ENCODE data around the gene TMEM255A. TPM values are rescaled to one million over a fixed set of nuclear protein-coding genes. Genes with fewer than 3 reads are reported as not detected.

TMEM255A gene
- total and polyA plus RNA-seq, 3 donors from 2014 or later: 0.43 to 2.2 (median 0.87) TPM

DNA sequence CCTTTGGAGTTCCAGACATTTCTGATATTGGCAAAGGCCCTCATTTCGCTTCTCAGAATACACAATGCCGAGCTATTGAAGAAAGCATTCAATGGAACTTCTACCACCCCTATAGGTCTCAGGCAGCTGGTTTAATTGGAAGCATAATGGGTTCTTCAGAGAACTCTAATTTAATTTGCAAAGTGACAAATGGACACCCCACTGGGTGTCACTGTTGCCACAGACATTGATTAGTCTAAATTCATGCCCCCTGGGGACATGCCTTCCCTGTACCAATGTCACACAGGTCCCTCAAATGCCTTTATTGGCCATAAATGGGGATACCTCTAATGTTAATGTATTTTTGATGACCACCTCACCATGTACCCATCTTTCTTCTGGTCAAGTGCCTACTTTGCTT is 22.9 kb upstream of the TMEM255A start:
- TF ChIP-seq, protein P1, sequence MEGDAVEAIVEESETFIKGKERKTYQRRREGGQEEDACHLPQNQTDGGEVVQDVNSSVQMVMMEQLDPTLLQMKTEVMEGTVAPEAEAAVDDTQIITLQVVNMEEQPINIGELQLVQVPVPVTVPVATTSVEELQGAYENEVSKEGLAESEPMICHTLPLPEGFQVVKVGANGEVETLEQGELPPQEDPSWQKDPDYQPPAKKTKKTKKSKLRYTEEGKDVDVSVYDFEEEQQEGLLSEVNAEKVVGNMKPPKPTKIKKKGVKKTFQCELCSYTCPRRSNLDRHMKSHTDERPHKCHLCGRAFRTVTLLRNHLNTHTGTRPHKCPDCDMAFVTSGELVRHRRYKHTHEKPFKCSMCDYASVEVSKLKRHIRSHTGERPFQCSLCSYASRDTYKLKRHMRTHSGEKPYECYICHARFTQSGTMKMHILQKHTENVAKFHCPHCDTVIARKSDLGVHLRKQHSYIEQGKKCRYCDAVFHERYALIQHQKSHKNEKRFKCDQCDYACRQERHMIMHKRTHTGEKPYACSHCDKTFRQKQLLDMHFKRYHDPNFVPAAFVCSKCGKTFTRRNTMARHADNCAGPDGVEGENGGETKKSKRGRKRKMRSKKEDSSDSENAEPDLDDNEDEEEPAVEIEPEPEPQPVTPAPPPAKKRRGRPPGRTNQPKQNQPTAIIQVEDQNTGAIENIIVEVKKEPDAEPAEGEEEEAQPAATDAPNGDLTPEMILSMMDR (IDR thresholded peaks at IDR 0.05): no peak
- TF ChIP-seq POLR2A (IDR thresholded peaks at IDR 0.05): no peak
- no peak overlapping the region for H3K27ac ChIP-seq
- 82 to 83% methylated on average over 2 of the region's 2 CpGs for WGBS, 2 donors
- H3K4me3 ChIP-seq: no peak overlapping the region
- no peaks in the 10 kb centered on the region for H3K36me3 ChIP-seq (ENCODE audit: low read depth, missing control alignments)
- intact Hi-C loops (cut with DNase I; ENCODE audit: low total_unique reads): no loop called here
- no peak for DNase-seq
- no peaks in the 10 kb centered on the region for H3K27me3 ChIP-seq
- H3K4me1 ChIP-seq: no peaks in the 10 kb centered on the region
- no peaks in the 10 kb centered on the region for H3K9me3 ChIP-seq

DNA sequence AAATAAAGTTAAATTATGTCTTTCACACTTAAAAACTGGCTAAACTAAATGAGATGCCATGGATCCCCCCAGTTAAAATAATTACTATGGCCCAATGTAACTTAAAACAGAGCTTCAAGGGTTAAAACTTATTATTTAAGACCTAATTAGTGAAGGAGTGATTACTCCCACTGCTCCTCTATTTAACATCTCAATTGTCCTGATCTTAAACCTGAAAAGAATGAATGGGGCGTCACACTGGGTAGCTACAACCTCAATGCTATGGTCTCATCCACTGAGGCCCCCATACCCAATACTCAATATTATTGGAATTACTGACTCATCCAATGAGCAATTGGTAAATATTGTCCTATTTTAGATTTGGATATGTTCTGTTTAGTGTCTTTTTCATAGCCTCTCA is 21.1 kb upstream of the TMEM255A start:
- Histone ChIP-seq H3K9me3 (no peaks in the 10 kb centered on the region), H3K27ac (no peak overlapping the region), H3K36me3 (ENCODE audit: low read depth, missing control alignments) (no peaks in the 10 kb centered on the region), H3K27me3 (no peaks in the 10 kb centered on the region), H3K4me3 (no peak overlapping the region), H3K4me1 (no peaks in the 10 kb centered on the region)
- DNase-seq: no peak
- intact Hi-C loops (cut with DNase I; ENCODE audit: low total_unique reads): no loop called here
- TF ChIP-seq, protein P1 (IDR thresholded peaks at IDR 0.05): no peak
- TF ChIP-seq POLR2A (IDR thresholded peaks at IDR 0.05): no peak
- WGBS, 2 donors: 88 to 89% methylated on average over 1 of the region's 1 CpG

DNA sequence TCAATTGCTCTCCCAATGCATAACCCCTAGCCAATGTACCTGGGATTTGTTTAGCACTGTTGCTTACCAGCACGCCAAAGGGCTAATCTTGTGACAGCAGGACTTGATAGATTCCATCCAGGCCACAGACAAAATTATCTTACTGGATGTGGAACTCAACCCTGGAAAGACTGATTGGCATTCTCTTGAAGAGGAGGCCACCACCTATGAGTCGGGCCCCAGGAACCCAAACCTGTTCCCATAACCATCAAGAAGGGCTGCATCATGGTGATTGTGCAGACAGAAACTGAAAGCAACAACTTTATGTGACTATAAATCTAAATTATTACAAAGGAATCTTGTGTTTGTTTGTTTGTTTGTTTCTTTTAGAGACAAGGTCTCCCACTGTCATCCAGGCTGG is 19.9 kb upstream of the TMEM255A start:
- Histone ChIP-seq H3K36me3 (ENCODE audit: low read depth, missing control alignments) (no peaks in the 10 kb centered on the region), H3K27me3 (no peaks in the 10 kb centered on the region), H3K9me3 (no peaks in the 10 kb centered on the region), H3K4me3 (no peak overlapping the region), H3K4me1 (no peaks in the 10 kb centered on the region), H3K27ac (no peak overlapping the region)
- 89 to 90% methylated on average over 1 to 2 of the region's 2 CpGs for WGBS, 2 donors
- DNase-seq: no peak
- intact Hi-C loops (cut with DNase I; ENCODE audit: low total_unique reads): no loop called here
- TF ChIP-seq, protein P1 (IDR thresholded peaks at IDR 0.05): no peak
- TF ChIP-seq POLR2A (IDR thresholded peaks at IDR 0.05): no peak

DNA sequence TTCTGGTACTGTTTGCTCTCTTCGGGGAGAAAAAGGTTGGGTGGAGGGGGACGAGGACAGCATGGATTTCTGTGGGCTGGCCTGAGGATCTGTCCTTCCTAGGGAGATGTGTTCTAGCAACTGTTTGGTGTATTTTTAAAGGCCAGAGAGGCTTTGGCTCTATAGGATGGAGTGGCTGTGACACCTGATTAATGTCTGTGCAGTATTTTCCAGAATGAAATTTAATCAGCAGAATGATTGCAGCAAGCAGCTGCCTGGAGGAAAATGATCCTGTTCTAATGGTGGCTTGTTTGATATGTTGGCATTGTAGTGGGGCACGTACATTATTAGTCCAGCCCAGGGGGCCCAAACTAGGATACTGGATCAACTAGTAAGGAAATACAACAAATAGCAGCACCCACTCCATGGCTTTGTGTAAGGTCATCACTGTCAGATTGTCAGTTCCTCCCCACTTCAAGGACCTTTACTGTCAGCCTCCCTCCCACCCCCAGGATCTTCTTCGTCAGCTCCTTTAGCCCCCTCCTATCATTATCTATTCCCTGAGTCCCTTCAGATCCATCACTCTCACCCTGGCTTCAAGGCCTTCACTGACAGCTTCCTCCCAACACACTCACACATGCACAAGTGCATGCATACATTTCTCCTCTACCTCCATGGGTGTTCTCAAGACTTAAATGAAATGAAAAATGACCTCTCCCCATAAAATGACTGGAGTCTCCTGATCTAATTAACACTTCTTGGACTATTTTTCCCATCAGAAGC is 10.4 kb upstream of the TMEM255A start:
- Histone ChIP-seq H3K4me1 (no peaks in the 10 kb centered on the region), H3K4me3 (no peak overlapping the region), H3K27me3 (no peaks in the 10 kb centered on the region), H3K9me3 (no peaks in the 10 kb centered on the region), H3K27ac (no peak overlapping the region), H3K36me3 (ENCODE audit: low read depth, missing control alignments) (no peaks in the 10 kb centered on the region)
- TF ChIP-seq, protein P1 (IDR thresholded peaks at IDR 0.05): no peak
- TF ChIP-seq POLR2A (IDR thresholded peaks at IDR 0.05): no peak
- WGBS, 2 donors: 60 to 84% methylated on average over 3 to 4 of the region's 4 CpGs
- no peak for DNase-seq
- intact Hi-C loops (cut with DNase I; ENCODE audit: low total_unique reads): no loop called here

DNA sequence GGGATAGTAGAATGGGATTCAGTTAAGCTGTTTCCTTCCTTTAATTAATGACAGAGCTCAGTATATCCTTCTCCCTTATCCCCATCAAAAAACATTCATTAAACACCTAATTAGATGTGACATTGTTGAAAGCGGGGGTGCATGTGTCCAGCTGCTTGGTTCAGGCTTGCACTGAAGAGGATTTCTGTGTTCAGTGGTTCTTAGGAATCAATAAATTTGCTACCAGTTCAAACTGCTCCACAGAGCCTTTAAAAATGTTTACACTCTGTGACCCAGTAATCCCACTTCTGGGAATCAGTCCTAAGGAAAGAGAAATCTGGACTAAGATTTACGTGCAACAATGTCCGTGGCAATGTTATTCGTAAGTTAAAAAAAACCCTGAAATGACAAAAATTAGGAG is 7.2 kb upstream of the TMEM255A start:
- TF ChIP-seq, protein P1 (IDR thresholded peaks at IDR 0.05): no peak
- no peak for TF ChIP-seq POLR2A (IDR thresholded peaks at IDR 0.05)
- H3K27ac ChIP-seq: no peak overlapping the region
- no peak for DNase-seq
- intact Hi-C loops (cut with DNase I; ENCODE audit: low total_unique reads): no loop called here
- H3K9me3 ChIP-seq: no peaks in the 10 kb centered on the region
- no peaks in the 10 kb centered on the region for H3K4me1 ChIP-seq
- H3K4me3 ChIP-seq: no peak overlapping the region
- no peaks in the 10 kb centered on the region for H3K36me3 ChIP-seq (ENCODE audit: low read depth, missing control alignments)
- WGBS, 2 donors: 62 to 70% methylated on average over 4 of the region's 4 CpGs
- H3K27me3 ChIP-seq: no peaks in the 10 kb centered on the region
